AG04450 (cell line): ENCODE results near the gene ZNF785. TPM values are rescaled to one million over a fixed set of nuclear protein-coding genes. Genes with fewer than 3 reads are reported as not detected.

ENCODE experiments used
- CTCF ChIA-PET: fragments of 300-600, 350-600 bp; formaldehyde crosslinking; extraction: SDS; loops from one replicate; lab custom pipeline; 2022; ENCODE audit warnings: antibody characterized with exemption, inconsistent platforms; lab: Charles Lee
- POLR2A ChIA-PET: fragments of 350-600 bp; formaldehyde crosslinking; extraction: SDS; loops from one replicate; lab custom pipeline; 2021; ENCODE audit warnings: antibody characterized with exemption, inconsistent platforms; lab: Yijun Ruan, JAX
- DNase-seq: peaks from one replicate; pipeline ENCODE4 v3.0.0-alpha.2; 2011; ENCODE audit warnings: low read depth, low spot score
- H3K27ac ChIP-seq: one replicate; pipeline ENCODE4 v1.5.1; 2012; ENCODE audit warnings: low read depth, low read length, control low read depth
- H3K27me3 ChIP-seq: one replicate; pipeline ENCODE4 v1.6.0; 2012; ENCODE audit warnings: low read length; ENCODE audit not compliant: control insufficient read depth, insufficient read depth
- H3K4me3 ChIP-seq: 2 replicates; pipeline ENCODE4 v1.5.1; 2011; ENCODE audit warnings: mild to moderate bottlenecking, low read depth, low read length, control low read depth
- H3K9me3 ChIP-seq: 2 replicates; pipeline ENCODE4 v1.5.1; 2012; ENCODE audit warnings: low read length; ENCODE audit not compliant: control insufficient read depth, insufficient read depth
- polyA plus RNA-seq: library from polyadenylated mRNA; depleted of rRNA; stranded (reverse); fragments of >200 nt; gene quantifications from 2 replicates; pipeline ENCODE4 v1.2.3, GENCODE V29; 2011
- TF ChIP-seq, protein P1 (sequence below): IDR thresholded peaks from 2 replicates; pipeline ENCODE4 v1.5.1; 2011; ENCODE audit warnings: low read depth, low read length, control low read depth, inconsistent platforms

The ZNF785 gene
- polyA plus RNA-seq, 1 experiment: 6.6 TPM

DNA sequence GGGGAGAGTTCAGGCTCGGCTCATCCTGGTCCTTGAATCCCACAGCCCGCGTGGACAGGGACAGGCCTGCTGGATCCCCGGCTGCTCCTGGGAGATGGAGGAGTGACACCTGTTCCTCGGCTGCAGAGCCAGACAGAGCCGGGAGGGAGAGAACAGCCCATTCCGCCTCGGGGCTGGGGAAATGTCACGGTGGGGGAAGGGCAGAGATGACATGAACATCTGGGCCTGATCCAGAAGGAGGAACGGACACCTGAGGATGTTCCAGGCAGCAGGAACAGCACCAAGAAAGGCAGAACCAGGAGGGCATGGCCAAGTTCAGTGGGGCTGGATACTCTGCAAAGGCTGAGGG is 29.4 kb downstream of the ZNF785 start:
- H3K4me3 ChIP-seq: no peak overlapping the region
- no peak for DNase-seq
- ChIA-PET POLR2A (no interaction called here), CTCF (no interaction called here)
- H3K9me3 ChIP-seq: peaks cover 4% of the 10 kb centered on the region; the same call in 1 of the 2 replicates
- no peak overlapping the region for H3K27ac ChIP-seq
- H3K27me3 ChIP-seq: no peaks in the 10 kb centered on the region
- TF ChIP-seq, protein P1, sequence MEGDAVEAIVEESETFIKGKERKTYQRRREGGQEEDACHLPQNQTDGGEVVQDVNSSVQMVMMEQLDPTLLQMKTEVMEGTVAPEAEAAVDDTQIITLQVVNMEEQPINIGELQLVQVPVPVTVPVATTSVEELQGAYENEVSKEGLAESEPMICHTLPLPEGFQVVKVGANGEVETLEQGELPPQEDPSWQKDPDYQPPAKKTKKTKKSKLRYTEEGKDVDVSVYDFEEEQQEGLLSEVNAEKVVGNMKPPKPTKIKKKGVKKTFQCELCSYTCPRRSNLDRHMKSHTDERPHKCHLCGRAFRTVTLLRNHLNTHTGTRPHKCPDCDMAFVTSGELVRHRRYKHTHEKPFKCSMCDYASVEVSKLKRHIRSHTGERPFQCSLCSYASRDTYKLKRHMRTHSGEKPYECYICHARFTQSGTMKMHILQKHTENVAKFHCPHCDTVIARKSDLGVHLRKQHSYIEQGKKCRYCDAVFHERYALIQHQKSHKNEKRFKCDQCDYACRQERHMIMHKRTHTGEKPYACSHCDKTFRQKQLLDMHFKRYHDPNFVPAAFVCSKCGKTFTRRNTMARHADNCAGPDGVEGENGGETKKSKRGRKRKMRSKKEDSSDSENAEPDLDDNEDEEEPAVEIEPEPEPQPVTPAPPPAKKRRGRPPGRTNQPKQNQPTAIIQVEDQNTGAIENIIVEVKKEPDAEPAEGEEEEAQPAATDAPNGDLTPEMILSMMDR: no peak

DNA sequence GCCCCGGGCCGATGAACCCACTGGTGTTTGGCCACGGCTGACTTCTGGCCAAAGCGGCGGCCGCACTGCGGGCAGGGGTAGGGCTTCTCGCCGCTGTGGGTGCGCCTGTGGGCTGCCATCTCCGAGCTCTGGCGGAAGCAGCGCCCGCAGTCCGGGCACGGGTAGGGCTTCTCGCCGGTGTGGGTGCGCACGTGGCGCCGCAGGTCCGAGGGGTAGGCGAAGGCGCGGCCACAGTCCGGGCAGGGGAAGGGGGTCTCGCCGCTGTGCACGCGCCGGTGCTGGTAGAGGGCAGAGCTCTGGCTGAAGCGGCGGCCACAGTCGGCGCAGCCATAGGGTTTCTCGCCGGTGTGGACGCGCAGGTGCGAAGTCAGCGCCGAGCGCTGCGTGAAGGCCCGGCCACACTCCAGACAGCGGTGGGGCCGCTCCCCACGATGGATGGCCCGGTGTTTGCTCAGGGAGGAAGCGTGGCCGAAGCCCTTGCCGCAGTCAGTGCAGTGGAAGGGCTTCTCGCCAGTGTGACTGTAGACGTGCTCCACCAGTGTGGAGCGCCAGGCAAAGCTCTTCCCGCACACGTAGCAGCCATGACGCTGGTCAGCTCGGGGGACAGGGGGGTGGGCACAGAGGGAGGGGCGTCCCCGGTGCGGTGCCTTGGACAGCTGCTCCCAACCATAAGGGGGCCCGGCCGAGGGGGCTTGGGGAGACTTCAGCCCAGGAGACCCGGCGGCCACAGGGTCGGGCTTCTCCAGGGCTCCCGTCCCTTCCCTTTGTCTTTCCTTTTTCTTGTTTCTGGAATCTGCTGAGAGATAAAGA is 30.0 kb downstream of the ZNF785 start:
- POLR2A ChIA-PET: no interaction called here
- H3K27me3 ChIP-seq: no peaks in the 10 kb centered on the region
- H3K9me3 ChIP-seq: peaks cover 4% of the 10 kb centered on the region; the same call in 1 of the 2 replicates
- no peak for DNase-seq
- no peak overlapping the region for H3K27ac ChIP-seq
- CTCF ChIA-PET: interaction anchor here (0.8 kb wide), 1 partner anchor 20 kb away, joined by 3 read pairs; no protein-coding TSS in a partner anchor
- no peak overlapping the region for H3K4me3 ChIP-seq
- TF ChIP-seq, protein P1: no peak

DNA sequence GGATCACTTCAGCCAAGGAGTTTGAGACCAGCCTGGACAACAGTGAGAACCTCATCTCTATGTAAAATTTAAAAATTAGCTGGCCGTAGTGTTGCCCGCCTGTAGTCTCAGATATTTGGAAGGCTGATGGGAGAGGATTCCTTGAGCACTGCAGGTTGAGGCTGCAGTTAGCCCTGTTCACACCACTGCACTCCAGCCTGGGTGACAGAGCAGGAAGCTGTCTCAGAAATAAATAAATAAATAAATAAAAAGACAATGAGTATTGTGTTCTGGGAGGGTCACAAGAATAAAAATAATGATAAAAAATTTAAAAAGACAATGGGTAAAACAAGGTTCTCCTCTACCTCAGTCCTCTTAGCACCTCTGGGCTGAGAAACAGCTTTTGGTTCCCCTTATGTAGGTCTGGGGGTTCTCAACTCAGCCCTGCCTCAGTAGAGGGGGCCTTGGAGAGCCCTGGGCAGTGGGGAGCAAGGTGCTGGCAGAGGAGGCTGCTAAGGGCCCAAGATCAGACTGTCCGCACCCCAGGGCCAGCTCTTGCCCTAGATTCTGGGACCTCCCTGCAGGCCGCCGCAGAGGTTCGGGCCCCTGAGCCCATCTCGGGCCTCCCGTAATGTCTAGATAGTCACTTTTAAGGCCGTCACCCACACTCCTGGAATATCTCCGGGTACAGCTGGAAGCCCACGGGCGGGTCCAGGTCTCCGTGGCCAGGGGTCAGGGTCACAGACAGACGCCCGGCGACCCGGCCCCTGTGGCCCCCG is 30.8 kb downstream of the ZNF785 start:
- Histone ChIP-seq H3K27ac (no peak overlapping the region), H3K27me3 (no peaks in the 10 kb centered on the region), H3K4me3 (no peak overlapping the region), H3K9me3 (peaks cover 4% of the 10 kb centered on the region; the same call in 1 of the 2 replicates)
- CTCF ChIA-PET: interaction anchor here (0.8 kb wide), 1 partner anchor 19 kb away, joined by 3 read pairs; no protein-coding TSS in a partner anchor
- DNase-seq: no peak
- TF ChIP-seq, protein P1: no peak
- POLR2A ChIA-PET: no interaction called here

DNA sequence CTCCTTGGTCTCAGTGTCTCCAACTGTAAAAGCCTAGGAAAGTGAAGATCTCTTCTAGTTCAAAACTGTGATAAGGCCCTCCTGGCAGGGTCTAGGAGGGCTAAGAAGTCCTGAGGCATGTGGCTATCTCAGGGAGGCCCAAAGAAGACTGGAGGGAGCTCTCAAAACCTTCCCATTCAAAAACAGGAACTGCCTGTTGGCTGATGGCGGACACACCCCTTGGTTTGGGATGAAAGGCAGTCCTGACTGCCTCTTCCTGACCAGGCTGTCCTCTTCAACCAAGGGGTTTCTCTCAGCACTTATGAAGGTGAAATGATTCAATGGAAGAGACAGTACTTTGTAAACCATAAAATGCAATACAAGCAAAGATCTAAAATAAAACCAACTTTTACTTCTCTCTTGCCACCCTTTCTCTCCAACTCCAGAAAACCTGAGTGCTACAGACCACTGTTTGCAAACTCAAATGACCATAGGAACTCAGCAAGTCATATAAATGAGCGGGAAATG is 32.1 kb downstream of the ZNF785 start:
- CTCF ChIA-PET: no interaction called here
- no peak overlapping the region for H3K27ac ChIP-seq
- no peak overlapping the region for H3K4me3 ChIP-seq
- H3K27me3 ChIP-seq: no peaks in the 10 kb centered on the region
- H3K9me3 ChIP-seq: no peaks in the 10 kb centered on the region; the same call in 1 of the 2 replicates
- no peak for DNase-seq
- TF ChIP-seq, protein P1: no peak
- POLR2A ChIA-PET: no interaction called here
